ENCODE measurements around the gene RAB19.
A peak's percentile ranks its signal among the peaks of the same experiment; 100 is the strongest.
"Not testable (repeated sequence)": the region's sequence is repeated elsewhere in the genome, so short reads cannot be mapped to it uniquely, and the experiment has no call there.

Gene RAB19

GRCh38 chr7:140400381-140400780, 3.5 kb upstream of the RAB19 start:
- no peak for DNase-seq (ENCODE audit: low read depth, low spot score)

GRCh38 chr7:140402178-140402835, 1.6 kb upstream of the RAB19 start:
- no peak for DNase-seq (ENCODE audit: low read depth, low spot score)

- no peak for DNase-seq (ENCODE audit: low read depth, low spot score)
These were observed 757 bp downstream of the RAB19 start for GRCh38 chr7:140404565-140405065.

DNA sequence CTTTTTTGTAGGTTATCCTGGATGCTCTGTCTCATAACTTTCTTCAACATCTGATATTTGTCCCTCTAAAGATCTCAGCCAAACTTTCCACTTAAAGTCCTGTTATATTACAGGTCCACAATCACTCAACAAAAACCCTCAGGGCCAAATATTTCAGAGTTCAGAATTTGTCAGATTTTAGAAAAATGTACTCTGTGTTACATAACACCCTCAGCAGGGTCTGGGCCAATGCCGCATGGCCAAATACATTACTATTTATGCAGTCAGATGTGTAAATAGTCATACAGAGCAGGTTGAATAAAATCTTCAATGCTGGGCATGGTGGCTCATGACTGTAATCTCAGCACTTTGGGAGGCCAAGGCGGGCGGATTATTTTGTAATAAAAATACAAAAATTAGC, 11.5 kb downstream of the RAB19 start:
- no peak for DNase-seq (ENCODE audit: low read depth, low spot score)

DNA sequence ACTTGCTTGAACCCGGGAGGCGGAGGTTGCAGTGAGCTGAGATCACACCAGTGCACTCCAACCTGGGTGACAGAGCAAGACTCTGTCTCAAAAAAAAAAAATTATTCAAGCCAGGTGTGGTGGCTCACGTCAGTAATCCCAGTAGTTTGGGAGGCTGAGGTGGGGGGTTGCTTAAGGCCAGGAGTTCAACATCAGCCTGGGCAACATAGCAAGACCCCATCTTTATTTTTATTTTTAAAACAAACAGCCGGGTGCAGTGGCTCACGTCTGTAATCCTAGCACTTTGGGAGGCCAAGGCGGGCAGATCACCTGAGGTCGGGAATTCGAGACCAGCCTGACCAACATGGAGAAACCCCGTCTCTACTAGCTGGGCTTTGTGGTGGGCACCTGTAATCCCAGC, 12.0 kb downstream of the RAB19 start:
- DNase-seq (ENCODE audit: low read depth, low spot score) = not testable (repeated sequence)

DNA sequence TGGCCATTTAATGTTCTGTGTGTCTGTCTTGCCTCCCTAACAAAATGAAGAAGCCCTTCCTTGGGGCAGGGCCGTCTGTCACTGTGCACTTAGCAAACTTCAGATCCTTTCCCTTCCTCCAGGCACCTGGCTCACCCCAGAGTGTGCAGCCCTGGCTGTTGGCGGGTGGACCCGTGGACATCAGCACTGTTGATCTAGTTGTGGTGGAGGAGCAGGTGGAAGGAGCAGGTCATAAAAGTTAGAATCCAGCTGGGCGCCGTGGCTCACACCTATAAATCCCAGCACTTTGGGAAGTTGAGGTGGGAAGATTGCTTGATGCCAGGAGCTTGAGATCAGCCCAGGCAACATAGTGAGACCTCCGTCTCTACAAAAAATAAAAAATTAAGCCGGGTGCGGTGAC, 12.7 kb downstream of the RAB19 start:
- DNase-seq (ENCODE audit: low read depth, low spot score) = no peak

GRCh38 chr7:140417456-140418155, 13.7 kb downstream of the RAB19 start:
- DNase-seq (ENCODE audit: low read depth, low spot score) = no peak

GRCh38 chr7:140418156-140418472, 14.3 kb downstream of the RAB19 start:
- not testable (repeated sequence) for DNase-seq (ENCODE audit: low read depth, low spot score)

DNA sequence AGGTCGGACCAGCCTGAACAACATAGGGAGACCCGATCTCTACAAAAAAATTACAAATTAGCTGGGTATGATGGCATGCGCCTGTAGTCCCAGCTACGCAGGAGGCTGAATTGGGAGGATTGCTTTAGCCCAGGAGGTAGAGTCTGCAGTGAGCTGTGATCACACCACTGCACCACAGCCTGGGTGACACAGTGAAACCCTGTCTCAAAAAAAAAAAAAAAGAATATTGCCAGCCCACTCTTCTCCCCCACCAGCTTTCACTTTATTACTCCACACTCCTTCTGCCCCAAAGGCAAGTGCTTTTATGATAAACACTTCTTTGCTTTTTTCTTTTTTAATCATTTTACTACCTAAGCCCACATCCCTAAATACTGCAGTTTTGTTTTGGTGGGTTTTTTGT, 14.8 kb downstream of the RAB19 start:
- no peak for DNase-seq (ENCODE audit: low read depth, low spot score)

DNA sequence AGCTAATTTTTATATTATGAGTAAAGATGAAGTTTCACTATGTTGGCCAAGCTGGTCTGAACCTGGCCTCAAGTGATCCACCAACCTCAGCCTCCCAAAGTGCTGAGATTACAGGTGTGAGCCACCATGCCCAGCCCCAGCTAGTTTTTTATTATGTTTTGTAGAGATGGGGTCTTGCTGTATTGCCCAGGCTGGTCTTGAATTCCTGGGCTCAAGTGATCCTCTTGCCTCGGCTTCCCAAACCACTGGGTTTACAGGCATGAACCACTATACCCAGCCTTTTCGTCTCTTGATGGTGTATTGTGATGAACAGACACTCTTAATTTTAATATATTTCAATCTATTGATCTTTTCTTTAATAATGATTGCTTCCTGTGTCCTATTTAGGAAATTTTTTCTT, 17.7 kb downstream of the RAB19 start:
- no peak for DNase-seq (ENCODE audit: low read depth, low spot score)

- DNase-seq (ENCODE audit: low read depth, low spot score) = no peak
These were observed 19.6 kb downstream of the RAB19 start for GRCh38 chr7:140423501-140423900.

- no peak for DNase-seq (ENCODE audit: low read depth, low spot score)
These were observed 21.9 kb downstream of the RAB19 start for GRCh38 chr7:140425718-140426117.

DNA sequence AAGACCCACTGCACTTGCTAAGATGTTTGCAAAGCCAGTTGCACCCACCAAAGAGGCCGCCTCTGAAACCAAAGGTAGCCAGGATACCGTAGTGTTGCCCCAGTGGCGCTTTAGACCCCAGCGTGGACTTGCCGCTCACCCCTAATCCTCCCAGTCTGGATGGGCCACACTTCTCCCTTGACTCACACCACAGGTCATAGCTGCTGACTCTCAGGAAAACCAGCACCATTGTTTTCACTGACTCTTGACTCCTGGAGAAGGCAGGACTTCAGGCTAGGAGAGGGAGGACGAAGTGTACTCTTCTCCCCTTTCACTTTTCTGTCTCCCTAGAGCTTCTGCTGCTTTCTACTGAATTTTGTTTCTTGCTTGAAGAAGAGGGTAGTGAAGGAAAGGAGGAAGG, 22.3 kb downstream of the RAB19 start:
- no peak for DNase-seq (ENCODE audit: low read depth, low spot score)

- no peak for DNase-seq (ENCODE audit: low read depth, low spot score)
These were observed 29.5 kb downstream of the RAB19 start for GRCh38 chr7:140433396-140433795.

DNA sequence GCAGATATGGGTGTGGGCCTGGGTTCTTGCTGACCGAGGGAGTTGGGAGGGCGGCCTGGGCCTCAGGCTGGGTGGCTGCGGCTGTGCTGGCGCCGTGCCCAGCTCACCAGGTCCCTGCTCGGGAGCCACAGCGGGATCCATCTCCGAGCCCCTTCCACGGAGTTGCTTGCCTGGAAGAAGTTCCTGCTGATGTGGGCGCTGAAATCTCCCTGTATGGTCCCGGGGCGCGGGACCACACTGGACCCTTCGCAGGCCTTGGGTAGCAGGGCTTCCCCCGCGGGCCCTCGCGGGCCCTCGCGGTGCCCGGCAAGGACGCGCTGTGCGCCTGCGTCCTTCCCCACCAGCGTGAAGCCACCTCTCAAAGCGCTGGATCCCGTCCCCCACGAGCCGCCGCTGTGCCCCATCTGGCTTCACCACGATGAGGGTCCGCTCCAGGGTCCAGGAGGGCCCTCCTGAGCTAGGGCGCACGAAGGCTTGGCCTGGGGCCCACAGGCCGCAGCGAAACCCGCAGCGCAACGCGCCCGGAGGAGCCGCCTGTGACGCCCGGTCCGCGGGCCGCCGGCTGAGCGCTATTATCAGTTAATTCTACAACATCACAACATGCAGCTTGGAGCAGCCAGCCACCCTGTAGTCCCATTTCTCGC, 31.5 kb downstream of the RAB19 start:
- no peak for DNase-seq (ENCODE audit: low read depth, low spot score)

DNA sequence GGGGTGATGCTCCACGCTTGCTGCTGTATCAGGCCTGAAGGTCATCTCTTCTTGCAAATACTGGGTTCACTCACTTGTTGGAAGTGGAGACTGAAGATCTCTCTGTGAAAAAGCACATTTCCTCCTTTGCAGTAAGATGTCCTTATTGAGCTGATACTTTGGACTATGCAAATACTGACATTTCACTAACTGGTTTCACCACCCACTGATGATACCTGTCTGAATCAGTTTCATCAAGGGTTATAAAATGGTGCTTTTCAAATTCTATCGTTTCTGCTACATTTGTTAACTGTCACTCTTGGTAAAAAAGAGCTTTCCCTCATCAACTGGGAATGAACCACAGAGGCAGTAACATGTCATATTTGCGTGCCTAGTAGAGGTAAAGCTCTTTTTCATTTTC, 35.5 kb downstream of the RAB19 start:
- DNase-seq (ENCODE audit: low read depth, low spot score) = no peak

- no peak for DNase-seq (ENCODE audit: low read depth, low spot score)
These were observed 36.7 kb downstream of the RAB19 start for GRCh38 chr7:140440593-140440992.

- no peak for DNase-seq (ENCODE audit: low read depth, low spot score)
These were observed 37.7 kb downstream of the RAB19 start for GRCh38 chr7:140441519-140441918.

- no peak for DNase-seq (ENCODE audit: low read depth, low spot score)
These were observed 42.6 kb downstream of the RAB19 start for GRCh38 chr7:140446467-140446866.

- no peak for DNase-seq (ENCODE audit: low read depth, low spot score)
These were observed 44.0 kb downstream of the RAB19 start for GRCh38 chr7:140447841-140448240.

- DNase-seq (ENCODE audit: low read depth, low spot score) = peak; percentile 30
These were observed 45.1 kb downstream of the RAB19 start for GRCh38 chr7:140448781-140449480.

DNA sequence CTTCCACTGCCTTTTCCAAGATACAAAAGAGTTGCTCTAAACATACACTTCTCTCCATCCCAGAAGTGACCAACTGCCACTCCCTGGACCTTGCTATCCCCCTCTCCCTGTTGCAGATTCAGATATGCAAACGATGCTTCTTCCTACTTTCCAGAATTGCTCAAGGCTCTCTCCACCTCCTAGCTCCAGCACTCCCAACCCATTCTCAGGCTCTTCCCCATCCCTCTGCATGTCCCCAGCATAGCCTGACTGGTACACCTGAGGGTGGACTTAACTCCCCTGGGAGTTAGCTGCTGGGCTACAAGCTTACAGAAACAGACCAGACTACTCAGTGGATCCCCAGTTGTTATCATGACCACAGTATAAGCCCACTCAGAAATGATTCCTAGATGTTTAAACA, 47.9 kb downstream of the RAB19 start:
- DNase-seq (ENCODE audit: low read depth, low spot score) = peak; percentile 24

Data from ELF-1 (cell line).